WTC11 (cell line): ENCODE measurements around the gene NIP7. TPM values are rescaled to one million over a fixed set of nuclear protein-coding genes. Genes with fewer than 3 reads are reported as not detected.

Experiments used
- ATAC-seq: fragments of 200-7000 bp; cut with Tn5 transposase; 2 replicates; pipeline ENCODE4 v1.10.0; 2021; ENCODE audit warnings: mild to moderate bottlenecking, moderate library complexity
- CTCF ChIA-PET: fragments of 300-600 bp; sonication (Branson Sonifier 250); formaldehyde crosslinking; loops from one replicate; lab custom pipeline; 2021; ENCODE audit warnings: antibody characterized with exemption; lab: Charles Lee
- POLR2A ChIA-PET: fragments of 350-600 bp; sonication (Branson Sonifier 250); formaldehyde crosslinking; loops from one replicate; lab custom pipeline; 2021; ENCODE audit warnings: antibody characterized with exemption; lab: Charles Lee
- DNase-seq: peaks from one replicate; pipeline ENCODE4 v3.0.0; 2021; ENCODE audit warnings: low spot score
- H3K27ac Mint-ChIP-seq: 2 replicates; pipeline ENCODE4 v1.8.0; 2021; ENCODE audit warnings: mixed read lengths
- H3K27me3 Mint-ChIP-seq: 2 replicates; pipeline ENCODE4 v1.8.0; 2021; ENCODE audit warnings: low read depth, mild to moderate bottlenecking, moderate library complexity, mixed read lengths
- H3K36me3 Mint-ChIP-seq: 2 replicates; pipeline ENCODE4 v1.8.0; 2021; ENCODE audit warnings: mixed read lengths
- H3K4me1 Mint-ChIP-seq: 2 replicates; pipeline ENCODE4 v1.8.0; 2022; ENCODE audit warnings: mixed read lengths
- H3K4me3 Mint-ChIP-seq: 2 replicates; pipeline ENCODE4 v1.8.0; 2021; ENCODE audit warnings: mild to moderate bottlenecking, moderate library complexity, mixed read lengths
- H3K9me3 Mint-ChIP-seq: 2 replicates; pipeline ENCODE4 v1.8.0; 2021; ENCODE audit warnings: mixed read lengths
- ATF1 ChIP-seq: sonication (generic); formaldehyde crosslinking; IDR thresholded peaks from 2 replicates; pipeline ENCODE4 v1.8.1; 2023; ENCODE audit warnings: mild to moderate bottlenecking, moderate library complexity, missing genetic modification reagents
- EMX1 ChIP-seq: fragments of 250-450 bp; sonication (Bioruptor Pico); IDR thresholded peaks from 2 replicates; pipeline ENCODE4 v1.8.0; 2021; ENCODE audit warnings: mild to moderate bottlenecking
- ETV6 ChIP-seq: sonication (generic); formaldehyde crosslinking; IDR thresholded peaks from 2 replicates; pipeline ENCODE4 v1.8.1; 2022; ENCODE audit warnings: mild to moderate bottlenecking, missing genetic modification reagents
- IRF2 ChIP-seq: sonication (generic); formaldehyde crosslinking; IDR thresholded peaks from 2 replicates; pipeline ENCODE4 v1.8.0; 2022; ENCODE audit warnings: low read depth, missing genetic modification reagents, borderline replicate concordance
- JAZF1 ChIP-seq: fragments of 250-450 bp; sonication (Bioruptor Pico); IDR thresholded peaks from 2 replicates; pipeline ENCODE4 v1.9.0; 2021; ENCODE audit warnings: moderate library complexity, mild to moderate bottlenecking, inconsistent platforms
- MXD4 ChIP-seq: fragments of 250-450 bp; sonication (Bioruptor Pico); IDR thresholded peaks from 2 replicates; pipeline ENCODE4 v1.8.0; 2021; ENCODE audit warnings: mild to moderate bottlenecking, moderate library complexity, borderline replicate concordance
- OVOL2 ChIP-seq: fragments of 250-450 bp; sonication (Bioruptor Pico); IDR thresholded peaks from 2 replicates; pipeline ENCODE4 v1.9.0; 2021; ENCODE audit warnings: mild to moderate bottlenecking, borderline replicate concordance
- RORB ChIP-seq: fragments of 250-450 bp; sonication (Bioruptor Pico); IDR thresholded peaks from 2 replicates; pipeline ENCODE4 v1.9.0; 2021; ENCODE audit warnings: mild to moderate bottlenecking
- TEAD4 ChIP-seq: sonication (generic); formaldehyde crosslinking; IDR thresholded peaks from 2 replicates; pipeline ENCODE4 v1.8.0; 2022; ENCODE audit warnings: mild to moderate bottlenecking, missing genetic modification reagents
- TP53 ChIP-seq: sonication (generic); formaldehyde crosslinking; IDR thresholded peaks from 2 replicates; pipeline ENCODE4 v1.8.1; 2023; ENCODE audit warnings: mild to moderate bottlenecking, missing genetic modification reagents
- ZNF121 ChIP-seq: sonication (generic); formaldehyde crosslinking; IDR thresholded peaks from 2 replicates; pipeline ENCODE4 v1.8.0; 2023; ENCODE audit warnings: missing genetic modification reagents
- ZNF263 ChIP-seq: sonication (generic); formaldehyde crosslinking; IDR thresholded peaks from 2 replicates; pipeline ENCODE4 v1.8.1; 2022; ENCODE audit warnings: low read depth, mild to moderate bottlenecking, moderate library complexity, missing genetic modification reagents
- ZNF416 ChIP-seq: fragments of 250-450 bp; sonication (Bioruptor Pico); IDR thresholded peaks from 2 replicates; pipeline ENCODE4 v1.9.0; 2021; ENCODE audit warnings: mild to moderate bottlenecking, inconsistent platforms
- total RNA-seq: library from RNA; stranded (reverse); gene quantifications from 3 replicates; pipeline ENCODE4 v1.2.3, GENCODE V29; 2021
- TF ChIP-seq, protein P1 (sequence below): sonication (generic); formaldehyde crosslinking; IDR thresholded peaks from 2 replicates; pipeline ENCODE4 v1.8.1; 2023; ENCODE audit warnings: mild to moderate bottlenecking, missing genetic modification reagents, moderate library complexity
- TF ChIP-seq, protein P2 (sequence below): sonication (generic); formaldehyde crosslinking; IDR thresholded peaks from 2 replicates; pipeline ENCODE4 v1.8.1; 2023; ENCODE audit warnings: mild to moderate bottlenecking, missing genetic modification reagents, moderate library complexity
- TF ChIP-seq, protein P3 (sequence below): sonication (generic); formaldehyde crosslinking; IDR thresholded peaks from 2 replicates; pipeline ENCODE4 v1.8.1; 2023; ENCODE audit warnings: mild to moderate bottlenecking, missing genetic modification reagents
- TF ChIP-seq, protein P4 (sequence below): sonication (generic); formaldehyde crosslinking; IDR thresholded peaks from 2 replicates; pipeline ENCODE4 v1.8.0; 2022; ENCODE audit warnings: mild to moderate bottlenecking, missing genetic modification reagents
- TF ChIP-seq, protein P5 (sequence below): sonication (generic); formaldehyde crosslinking; IDR thresholded peaks from 2 replicates; pipeline ENCODE4 v1.8.0; 2023; ENCODE audit warnings: mild to moderate bottlenecking, missing genetic modification reagents

The NIP7 gene
- total RNA-seq, 1 experiment from 2014 or later: 43.7 TPM

DNA sequence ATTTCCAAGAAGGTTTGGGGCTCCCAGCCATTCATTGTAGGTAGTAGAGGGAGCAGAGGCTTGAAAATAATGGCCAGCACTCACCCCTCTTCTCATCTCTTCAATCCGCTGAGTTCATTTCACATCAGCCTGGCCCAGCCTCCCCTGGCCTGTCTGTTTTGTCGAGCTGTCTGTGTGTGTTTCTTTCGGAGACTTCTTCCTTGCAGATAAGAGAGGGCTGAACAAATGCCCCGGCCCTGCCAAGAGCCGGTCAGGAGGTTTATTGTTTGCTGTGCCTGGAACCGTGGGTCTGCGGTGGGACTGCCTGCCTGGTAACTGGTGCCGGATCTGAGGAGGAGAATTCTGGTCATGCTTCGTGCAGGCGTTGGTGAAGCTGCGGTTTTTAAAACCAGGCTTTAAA, 25.0 kb upstream of the NIP7 start:
- H3K36me3 Mint-ChIP-seq: peaks cover 27% of the 10 kb centered on the region
- ATAC-seq: no peak
- no peaks in the 10 kb centered on the region for H3K9me3 Mint-ChIP-seq
- CTCF ChIA-PET: no interaction called here
- no peaks in the 10 kb centered on the region for H3K27me3 Mint-ChIP-seq
- no peak overlapping the region for H3K27ac Mint-ChIP-seq
- H3K4me1 Mint-ChIP-seq: peaks cover 9% of the 10 kb centered on the region
- no peak overlapping the region for H3K4me3 Mint-ChIP-seq
- POLR2A ChIA-PET: interaction anchor here (0.6 kb wide), 1 partner anchor 345 kb away, joined by 3 read pairs; no protein-coding TSS in a partner anchor
- TF ChIP-seq, protein P1, sequence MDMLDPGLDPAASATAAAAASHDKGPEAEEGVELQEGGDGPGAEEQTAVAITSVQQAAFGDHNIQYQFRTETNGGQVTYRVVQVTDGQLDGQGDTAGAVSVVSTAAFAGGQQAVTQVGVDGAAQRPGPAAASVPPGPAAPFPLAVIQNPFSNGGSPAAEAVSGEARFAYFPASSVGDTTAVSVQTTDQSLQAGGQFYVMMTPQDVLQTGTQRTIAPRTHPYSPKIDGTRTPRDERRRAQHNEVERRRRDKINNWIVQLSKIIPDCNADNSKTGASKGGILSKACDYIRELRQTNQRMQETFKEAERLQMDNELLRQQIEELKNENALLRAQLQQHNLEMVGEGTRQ (CRISPR knock-in tag): no peak
- TF ChIP-seq, protein P2, sequence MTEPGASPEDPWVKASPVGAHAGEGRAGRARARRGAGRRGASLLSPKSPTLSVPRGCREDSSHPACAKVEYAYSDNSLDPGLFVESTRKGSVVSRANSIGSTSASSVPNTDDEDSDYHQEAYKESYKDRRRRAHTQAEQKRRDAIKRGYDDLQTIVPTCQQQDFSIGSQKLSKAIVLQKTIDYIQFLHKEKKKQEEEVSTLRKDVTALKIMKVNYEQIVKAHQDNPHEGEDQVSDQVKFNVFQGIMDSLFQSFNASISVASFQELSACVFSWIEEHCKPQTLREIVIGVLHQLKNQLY (CRISPR knock-in tag): no peak
- DNase-seq: no peak

DNA sequence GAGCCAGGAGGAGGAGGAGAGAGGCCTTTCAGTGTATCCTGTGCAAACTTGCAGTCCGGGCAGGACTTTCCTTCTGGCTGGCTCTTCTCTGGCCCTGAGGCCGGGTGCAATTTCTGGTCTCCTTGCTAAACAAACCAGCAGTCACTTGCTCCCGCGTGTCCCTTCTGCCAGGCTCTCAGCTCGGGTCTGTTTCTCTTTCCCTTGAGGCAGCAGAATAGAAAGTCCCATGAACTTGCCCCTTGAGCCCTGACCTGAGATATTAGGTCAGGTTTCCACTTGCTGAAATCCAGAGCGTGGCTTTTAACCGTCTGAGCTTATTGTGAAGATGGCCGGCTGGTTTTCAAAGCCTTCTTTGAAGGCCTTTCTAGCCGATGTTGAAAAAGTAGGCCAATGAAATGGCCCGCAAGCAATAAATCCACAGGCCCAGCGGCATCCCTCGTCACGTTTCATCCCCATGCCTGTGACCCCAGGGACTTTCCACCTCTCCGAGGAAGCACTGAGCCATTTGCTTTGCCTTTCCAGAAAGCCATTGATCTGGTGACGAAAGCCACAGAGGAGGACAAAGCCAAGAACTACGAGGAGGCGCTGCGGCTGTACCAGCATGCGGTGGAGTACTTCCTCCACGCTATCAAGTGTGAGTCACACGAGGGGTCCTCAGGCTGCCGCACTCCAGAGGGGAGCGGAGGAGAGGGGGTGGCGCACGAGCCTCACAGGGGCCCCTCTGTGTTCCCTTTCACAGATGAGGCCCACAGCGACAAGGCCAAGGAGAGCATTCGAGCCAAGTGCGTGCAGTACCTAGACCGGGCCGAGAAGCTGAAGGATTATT, 23.9 kb upstream of the NIP7 start:
- TF ChIP-seq ATF1 (CRISPR knock-in tag) (no peak), RORB (CRISPR knock-in tag) (no peak), ZNF263 (CRISPR knock-in tag) (no peak), OVOL2 (CRISPR knock-in tag) (no peak), ZNF121 (CRISPR knock-in tag) (no peak), EMX1 (CRISPR knock-in tag) (no peak), ZNF416 (no peak), TEAD4 (CRISPR knock-in tag) (no peak), ETV6 (CRISPR knock-in tag) (no peak), MXD4 (CRISPR knock-in tag) (no peak), TP53 (no peak)
- TF ChIP-seq, protein P3, sequence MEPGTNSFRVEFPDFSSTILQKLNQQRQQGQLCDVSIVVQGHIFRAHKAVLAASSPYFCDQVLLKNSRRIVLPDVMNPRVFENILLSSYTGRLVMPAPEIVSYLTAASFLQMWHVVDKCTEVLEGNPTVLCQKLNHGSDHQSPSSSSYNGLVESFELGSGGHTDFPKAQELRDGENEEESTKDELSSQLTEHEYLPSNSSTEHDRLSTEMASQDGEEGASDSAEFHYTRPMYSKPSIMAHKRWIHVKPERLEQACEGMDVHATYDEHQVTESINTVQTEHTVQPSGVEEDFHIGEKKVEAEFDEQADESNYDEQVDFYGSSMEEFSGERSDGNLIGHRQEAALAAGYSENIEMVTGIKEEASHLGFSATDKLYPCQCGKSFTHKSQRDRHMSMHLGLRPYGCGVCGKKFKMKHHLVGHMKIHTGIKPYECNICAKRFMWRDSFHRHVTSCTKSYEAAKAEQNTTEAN: no peak
- TF ChIP-seq, protein P4, sequence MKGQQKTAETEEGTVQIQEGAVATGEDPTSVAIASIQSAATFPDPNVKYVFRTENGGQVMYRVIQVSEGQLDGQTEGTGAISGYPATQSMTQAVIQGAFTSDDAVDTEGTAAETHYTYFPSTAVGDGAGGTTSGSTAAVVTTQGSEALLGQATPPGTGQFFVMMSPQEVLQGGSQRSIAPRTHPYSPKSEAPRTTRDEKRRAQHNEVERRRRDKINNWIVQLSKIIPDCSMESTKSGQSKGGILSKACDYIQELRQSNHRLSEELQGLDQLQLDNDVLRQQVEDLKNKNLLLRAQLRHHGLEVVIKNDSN: no peak
- ChIA-PET POLR2A (interaction anchor here (1.1 kb wide), 1 partner anchor 14 kb away, joined by 3 read pairs; no protein-coding TSS in a partner anchor), CTCF (no interaction called here)
- no peaks in the 10 kb centered on the region for H3K27me3 Mint-ChIP-seq
- H3K4me3 Mint-ChIP-seq: no peak overlapping the region
- ATAC-seq (no peak), DNase-seq (no peak)
- peaks cover 33% of the 10 kb centered on the region for H3K36me3 Mint-ChIP-seq
- peaks cover 5% of the 10 kb centered on the region for H3K4me1 Mint-ChIP-seq
- H3K9me3 Mint-ChIP-seq: no peaks in the 10 kb centered on the region
- H3K27ac Mint-ChIP-seq: 0 out of 2 replicates have a peak overlapping the region, but pooled peaks have one; percentile 41

DNA sequence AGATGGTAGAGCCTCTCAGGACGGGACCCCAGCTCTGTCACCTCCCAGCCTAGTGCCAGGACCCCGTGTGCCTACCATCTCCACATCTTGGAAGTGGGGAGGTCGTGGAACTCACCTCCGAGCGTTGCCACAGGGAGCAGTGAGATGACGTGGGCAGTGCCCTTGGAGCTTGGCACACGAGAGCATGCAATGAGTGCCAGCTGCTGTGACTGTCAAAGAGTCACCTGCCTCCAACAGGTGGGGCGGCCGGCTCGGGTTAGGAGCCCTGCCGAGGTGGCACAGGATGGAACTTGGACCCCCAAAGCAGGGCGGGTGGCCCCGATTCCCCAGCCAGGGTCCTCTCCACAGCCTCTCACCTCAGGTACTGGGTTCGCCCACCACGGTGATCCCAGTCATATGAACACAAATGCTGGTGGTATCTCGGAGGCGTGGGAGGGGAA, 23.0 kb upstream of the NIP7 start:
- no peak overlapping the region for H3K27ac Mint-ChIP-seq
- no peak for TF ChIP-seq IRF2 (CRISPR knock-in tag)
- TF ChIP-seq JAZF1: no peak
- TF ChIP-seq, protein P3: no peak
- TF ChIP-seq, protein P5, sequence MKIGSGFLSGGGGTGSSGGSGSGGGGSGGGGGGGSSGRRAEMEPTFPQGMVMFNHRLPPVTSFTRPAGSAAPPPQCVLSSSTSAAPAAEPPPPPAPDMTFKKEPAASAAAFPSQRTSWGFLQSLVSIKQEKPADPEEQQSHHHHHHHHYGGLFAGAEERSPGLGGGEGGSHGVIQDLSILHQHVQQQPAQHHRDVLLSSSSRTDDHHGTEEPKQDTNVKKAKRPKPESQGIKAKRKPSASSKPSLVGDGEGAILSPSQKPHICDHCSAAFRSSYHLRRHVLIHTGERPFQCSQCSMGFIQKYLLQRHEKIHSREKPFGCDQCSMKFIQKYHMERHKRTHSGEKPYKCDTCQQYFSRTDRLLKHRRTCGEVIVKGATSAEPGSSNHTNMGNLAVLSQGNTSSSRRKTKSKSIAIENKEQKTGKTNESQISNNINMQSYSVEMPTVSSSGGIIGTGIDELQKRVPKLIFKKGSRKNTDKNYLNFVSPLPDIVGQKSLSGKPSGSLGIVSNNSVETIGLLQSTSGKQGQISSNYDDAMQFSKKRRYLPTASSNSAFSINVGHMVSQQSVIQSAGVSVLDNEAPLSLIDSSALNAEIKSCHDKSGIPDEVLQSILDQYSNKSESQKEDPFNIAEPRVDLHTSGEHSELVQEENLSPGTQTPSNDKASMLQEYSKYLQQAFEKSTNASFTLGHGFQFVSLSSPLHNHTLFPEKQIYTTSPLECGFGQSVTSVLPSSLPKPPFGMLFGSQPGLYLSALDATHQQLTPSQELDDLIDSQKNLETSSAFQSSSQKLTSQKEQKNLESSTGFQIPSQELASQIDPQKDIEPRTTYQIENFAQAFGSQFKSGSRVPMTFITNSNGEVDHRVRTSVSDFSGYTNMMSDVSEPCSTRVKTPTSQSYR (CRISPR knock-in tag): no peak
- no peak for TF ChIP-seq ATF1 (CRISPR knock-in tag)
- ATAC-seq (no peak), DNase-seq (no peak)
- no peak overlapping the region for H3K4me3 Mint-ChIP-seq
- H3K4me1 Mint-ChIP-seq: peaks cover 5% of the 10 kb centered on the region
- H3K9me3 Mint-ChIP-seq: no peaks in the 10 kb centered on the region
- peaks cover 41% of the 10 kb centered on the region for H3K36me3 Mint-ChIP-seq
- H3K27me3 Mint-ChIP-seq: no peaks in the 10 kb centered on the region
- ChIA-PET POLR2A (interaction anchor here (1.1 kb wide), 1 partner anchor 13 kb away, joined by 3 read pairs; no protein-coding TSS in a partner anchor), CTCF (no interaction called here)
